Peyer's patch (tissue), 4 donors: ENCODE measurements around the gene DGKI.

ENCODE experiments used
- CTCF ChIP-seq, 6 experiments: fragments of 450-650 bp in 4 of 6; fragments of 200-600 bp in 2 of 6; sonication (generic) in 1 of 6; IDR thresholded peaks; one replicate each; pipeline ENCODE4 v1.5.1; 2017 to 2019; ENCODE audit warnings: antibody characterized with exemption in 6 of 6, mild to moderate bottlenecking in 3 of 6, moderate library complexity in 1 of 6
- POLR2A ChIP-seq, 2 donors: fragments of 450-650 bp; IDR thresholded peaks; one replicate each; pipeline ENCODE4 v1.5.1; 2017; ENCODE audit warnings: antibody characterized with exemption in 2 of 2, mild to moderate bottlenecking in 2 of 2, moderate library complexity in 2 of 2

GRCh38 chr7:137480401-137480800 is 366.4 kb downstream of the DGKI start:
- no peak for TF ChIP-seq CTCF (IDR thresholded peaks at IDR 0.05)
- TF ChIP-seq POLR2A (IDR thresholded peaks at IDR 0.05), result no peak
